ENCODE data around the gene NNAT.

DNA sequence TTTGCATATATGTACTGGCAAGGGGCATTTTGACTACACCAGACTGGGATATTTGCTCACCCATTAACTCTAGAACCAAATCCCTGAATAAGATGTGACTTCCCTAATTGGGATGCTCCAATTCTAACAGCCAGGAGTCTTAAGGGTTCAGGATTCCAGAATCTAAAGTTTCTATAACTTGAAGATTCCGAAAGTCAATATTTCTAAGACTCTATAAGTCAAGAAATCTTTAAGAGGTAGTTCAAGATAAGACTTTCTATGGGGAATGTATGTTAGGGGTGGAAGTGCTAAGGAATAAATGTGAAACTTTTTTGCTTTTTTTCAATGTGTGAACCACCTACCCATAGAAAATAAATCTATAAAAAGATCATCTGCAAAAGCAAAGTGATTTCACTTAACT lies 49.4 kb downstream of the NNAT start:
- TF ChIP-seq, protein P1, sequence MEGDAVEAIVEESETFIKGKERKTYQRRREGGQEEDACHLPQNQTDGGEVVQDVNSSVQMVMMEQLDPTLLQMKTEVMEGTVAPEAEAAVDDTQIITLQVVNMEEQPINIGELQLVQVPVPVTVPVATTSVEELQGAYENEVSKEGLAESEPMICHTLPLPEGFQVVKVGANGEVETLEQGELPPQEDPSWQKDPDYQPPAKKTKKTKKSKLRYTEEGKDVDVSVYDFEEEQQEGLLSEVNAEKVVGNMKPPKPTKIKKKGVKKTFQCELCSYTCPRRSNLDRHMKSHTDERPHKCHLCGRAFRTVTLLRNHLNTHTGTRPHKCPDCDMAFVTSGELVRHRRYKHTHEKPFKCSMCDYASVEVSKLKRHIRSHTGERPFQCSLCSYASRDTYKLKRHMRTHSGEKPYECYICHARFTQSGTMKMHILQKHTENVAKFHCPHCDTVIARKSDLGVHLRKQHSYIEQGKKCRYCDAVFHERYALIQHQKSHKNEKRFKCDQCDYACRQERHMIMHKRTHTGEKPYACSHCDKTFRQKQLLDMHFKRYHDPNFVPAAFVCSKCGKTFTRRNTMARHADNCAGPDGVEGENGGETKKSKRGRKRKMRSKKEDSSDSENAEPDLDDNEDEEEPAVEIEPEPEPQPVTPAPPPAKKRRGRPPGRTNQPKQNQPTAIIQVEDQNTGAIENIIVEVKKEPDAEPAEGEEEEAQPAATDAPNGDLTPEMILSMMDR (IDR thresholded peaks at IDR 0.05; ENCODE audit: poor library complexity, severe bottlenecking): no peak
- TF ChIP-seq EP300 (conservative IDR thresholded peaks at IDR 0.05; ENCODE audit: poor library complexity, severe bottlenecking) (no peak), TAF1 (IDR thresholded peaks at IDR 0.05; ENCODE audit: low read depth) (no peak), POLR2AphosphoS5 (IDR thresholded peaks at IDR 0.05) (no peak)
- TF ChIP-seq, protein P2, sequence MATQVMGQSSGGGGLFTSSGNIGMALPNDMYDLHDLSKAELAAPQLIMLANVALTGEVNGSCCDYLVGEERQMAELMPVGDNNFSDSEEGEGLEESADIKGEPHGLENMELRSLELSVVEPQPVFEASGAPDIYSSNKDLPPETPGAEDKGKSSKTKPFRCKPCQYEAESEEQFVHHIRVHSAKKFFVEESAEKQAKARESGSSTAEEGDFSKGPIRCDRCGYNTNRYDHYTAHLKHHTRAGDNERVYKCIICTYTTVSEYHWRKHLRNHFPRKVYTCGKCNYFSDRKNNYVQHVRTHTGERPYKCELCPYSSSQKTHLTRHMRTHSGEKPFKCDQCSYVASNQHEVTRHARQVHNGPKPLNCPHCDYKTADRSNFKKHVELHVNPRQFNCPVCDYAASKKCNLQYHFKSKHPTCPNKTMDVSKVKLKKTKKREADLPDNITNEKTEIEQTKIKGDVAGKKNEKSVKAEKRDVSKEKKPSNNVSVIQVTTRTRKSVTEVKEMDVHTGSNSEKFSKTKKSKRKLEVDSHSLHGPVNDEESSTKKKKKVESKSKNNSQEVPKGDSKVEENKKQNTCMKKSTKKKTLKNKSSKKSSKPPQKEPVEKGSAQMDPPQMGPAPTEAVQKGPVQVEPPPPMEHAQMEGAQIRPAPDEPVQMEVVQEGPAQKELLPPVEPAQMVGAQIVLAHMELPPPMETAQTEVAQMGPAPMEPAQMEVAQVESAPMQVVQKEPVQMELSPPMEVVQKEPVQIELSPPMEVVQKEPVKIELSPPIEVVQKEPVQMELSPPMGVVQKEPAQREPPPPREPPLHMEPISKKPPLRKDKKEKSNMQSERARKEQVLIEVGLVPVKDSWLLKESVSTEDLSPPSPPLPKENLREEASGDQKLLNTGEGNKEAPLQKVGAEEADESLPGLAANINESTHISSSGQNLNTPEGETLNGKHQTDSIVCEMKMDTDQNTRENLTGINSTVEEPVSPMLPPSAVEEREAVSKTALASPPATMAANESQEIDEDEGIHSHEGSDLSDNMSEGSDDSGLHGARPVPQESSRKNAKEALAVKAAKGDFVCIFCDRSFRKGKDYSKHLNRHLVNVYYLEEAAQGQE (IDR thresholded peaks at IDR 0.05; ENCODE audit: borderline replicate concordance): no peak

Measured in neural cell (in vitro differentiated cells).